Common myeloid progenitor, CD34-positive (primary cell): ENCODE data around the gene ACVR1B.
A peak's percentile ranks its signal among the peaks of the same experiment; 100 is the strongest.

ENCODE experiments used
- CTCF ChIA-PET: fragments of 350-600 bp; sonication (Branson Sonifier 250); formaldehyde crosslinking; loops from one replicate; lab custom pipeline; 2021; ENCODE audit warnings: antibody characterized with exemption; lab: Charles Lee
- POLR2A ChIA-PET: fragments of 350-600 bp; sonication (Branson Sonifier 250); formaldehyde crosslinking; loops from one replicate; lab custom pipeline; 2021; ENCODE audit warnings: antibody characterized with exemption; lab: Charles Lee
- DNase-seq, 3 donors: peaks; one replicate each; pipeline versions ENCODE4 v3.0.0 to v3.0.0-alpha.2; 2013
- H3K27ac ChIP-seq, 2 experiments: 1 replicate in 1 of 2; 2 replicates in 1 of 2; pipeline ENCODE4 v1.7.0; 2013; ENCODE audit warnings: inconsistent platforms in 2 of 2, low read length in 2 of 2, mild to moderate bottlenecking in 2 of 2, low read depth in 1 of 2, moderate library complexity in 1 of 2; ENCODE audit not compliant: severe bottlenecking in 2 of 2, insufficient read depth in 1 of 2, poor library complexity in 1 of 2
- H3K27me3 ChIP-seq, 5 experiments: replicated peaks in 2 of 5; 1 replicate in 3 of 5; 2 replicates in 2 of 5; pipeline versions ENCODE4 v1.6.1 to v1.7.0; 2013; ENCODE audit warnings: low read length in 4 of 5, mild to moderate bottlenecking in 2 of 5, moderate library complexity in 2 of 5, inconsistent platforms in 1 of 5; ENCODE audit not compliant: insufficient read depth in 5 of 5, control insufficient read depth in 4 of 5
- H3K36me3 ChIP-seq, 4 experiments: 1 replicate in 2 of 4; 2 replicates in 2 of 4; pipeline versions ENCODE4 v1.6.1 to v1.7.0; 2013; ENCODE audit warnings: low read length in 3 of 4, control low read depth in 1 of 4, mild to moderate bottlenecking in 1 of 4; ENCODE audit not compliant: control insufficient read depth in 4 of 4, insufficient read depth in 4 of 4
- H3K4me1 ChIP-seq, 4 experiments: 1 replicate in 3 of 4; 2 replicates in 1 of 4; pipeline versions ENCODE4 v1.6.1 to v1.7.1; 2013; ENCODE audit warnings: low read length in 3 of 4, mild to moderate bottlenecking in 3 of 4, control low read depth in 1 of 4, inconsistent platforms in 1 of 4, moderate library complexity in 1 of 4; ENCODE audit not compliant: control insufficient read depth in 4 of 4, insufficient read depth in 4 of 4; ENCODE audit errors: control extremely low read depth in 1 of 4
- H3K4me3 ChIP-seq, 7 experiments: 1 replicate in 4 of 7; 2 replicates in 3 of 7; pipeline versions ENCODE4 v1.5.1 to v1.7.0; 2013; ENCODE audit warnings: mild to moderate bottlenecking in 7 of 7, low read length in 6 of 7, moderate library complexity in 6 of 7, inconsistent platforms in 2 of 7, low read depth in 2 of 7, control low read depth in 1 of 7; ENCODE audit not compliant: insufficient read depth in 4 of 7, control insufficient read depth in 1 of 7; ENCODE audit errors: extremely low read depth in 1 of 7
- H3K9me3 ChIP-seq, 5 experiments: 1 replicate in 4 of 5; 2 replicates in 1 of 5; pipeline versions ENCODE4 v1.6.1 to v1.7.1; 2013; ENCODE audit warnings: low read length in 4 of 5, mild to moderate bottlenecking in 2 of 5, inconsistent platforms in 1 of 5, low read depth in 1 of 5, moderate library complexity in 1 of 5; ENCODE audit not compliant: control insufficient read depth in 4 of 5, insufficient read depth in 2 of 5; ENCODE audit errors: control extremely low read depth in 1 of 5
- WGBS: methylation state at CpG from one replicate; pipeline ENCODE4 v1.1.5; 2013; ENCODE audit not compliant: insufficient coverage; 5-methylcytosine and 5-hydroxymethylcytosine counted together

Gene ACVR1B

DNA sequence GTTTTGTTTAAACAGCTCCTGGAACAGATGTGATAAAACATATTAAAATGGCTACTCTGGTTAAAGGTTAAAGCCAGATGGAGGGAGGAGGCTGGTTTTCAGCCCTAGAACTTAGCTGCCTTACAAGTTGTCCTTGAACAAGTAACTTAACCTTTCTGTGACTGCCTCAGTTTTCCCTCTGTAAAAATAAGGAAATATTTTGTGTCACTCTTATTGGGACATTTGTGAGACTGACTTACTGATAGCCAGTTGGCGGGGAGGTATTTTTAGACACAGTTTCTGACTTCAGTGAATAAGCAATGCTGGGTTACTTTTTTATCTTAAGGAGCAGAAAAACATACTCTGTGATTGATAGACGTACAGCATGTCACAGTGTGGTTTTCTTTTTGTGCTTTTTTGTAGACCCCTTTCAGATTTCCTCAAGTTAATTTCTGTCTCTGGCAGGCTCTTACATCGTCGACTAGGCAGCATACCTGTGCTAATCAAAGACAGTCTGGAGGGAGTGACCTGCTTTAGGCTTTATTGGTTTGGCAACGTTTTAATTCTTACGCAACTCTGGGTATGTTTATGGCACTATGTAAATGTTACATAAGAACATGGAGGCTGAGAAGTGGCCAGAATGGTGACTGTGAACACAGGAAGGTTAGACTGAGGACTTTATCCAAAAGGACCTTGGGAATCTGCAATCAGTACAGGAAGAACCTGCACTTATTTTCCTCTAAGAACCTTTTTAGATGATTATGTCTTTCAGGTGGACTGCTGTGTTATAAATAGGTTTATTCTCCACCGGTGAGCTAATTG lies 3.3 kb downstream of the ACVR1B start:
- Histone ChIP-seq H3K9me3 (peaks cover 0 to 2% (median 0%) of the 10 kb centered on the region in 5 experiments), H3K4me1 (peaks cover 19 to 50% (median 36%) of the 10 kb centered on the region in 4 experiments), H3K27me3 (peaks cover 0 to 3% (median 2%) of the 10 kb centered on the region in 5 experiments), H3K4me3 (peak overlapping the region in 1 of 7 experiments; percentile 26), H3K36me3 (peaks cover 0 to 5% (median 1%) of the 10 kb centered on the region in 4 experiments), H3K27ac (no peak overlapping the region)
- whole genome bisulfite sequencing, result 21% methylated on average over 7 of the region's 7 CpGs
- DNase-seq, result peak in 2 of 3 donors; percentile 45 to 63
- ChIA-PET POLR2A (interaction anchor here (1.2 kb wide), 1 partner anchor 68 kb away, joined by 4 read pairs; no protein-coding TSS in a partner anchor), CTCF (interaction anchor here (0.7 to 1.3 kb wide), 5 partner anchors 8 to 71 kb away, joined by 3 to 5 read pairs (median 3); no protein-coding TSS in a partner anchor)

GRCh38 chr12:51955702-51956101 lies 4.2 kb downstream of the ACVR1B start:
- peaks cover 19 to 50% (median 36%) of the 10 kb centered on the region in 4 experiments for H3K4me1 ChIP-seq
- CTCF ChIA-PET, result interaction anchor here (0.6 to 1.3 kb wide), 4 partner anchors 9 to 41 kb away, joined by 3 to 5 read pairs (median 4); no protein-coding TSS in a partner anchor
- no peak overlapping the region for H3K27ac ChIP-seq
- DNase-seq, result no peak
- peaks cover 0 to 5% (median 1%) of the 10 kb centered on the region in 4 experiments for H3K36me3 ChIP-seq
- POLR2A ChIA-PET, result interaction anchor here (1.2 kb wide), 1 partner anchor 68 kb away, joined by 4 read pairs; no protein-coding TSS in a partner anchor
- no peaks in the 10 kb centered on the region for H3K9me3 ChIP-seq
- no peak overlapping the region for H3K4me3 ChIP-seq
- H3K27me3 ChIP-seq, result no peaks in the 10 kb centered on the region
- 100% methylated on average over 1 of the region's 1 CpG for WGBS

DNA sequence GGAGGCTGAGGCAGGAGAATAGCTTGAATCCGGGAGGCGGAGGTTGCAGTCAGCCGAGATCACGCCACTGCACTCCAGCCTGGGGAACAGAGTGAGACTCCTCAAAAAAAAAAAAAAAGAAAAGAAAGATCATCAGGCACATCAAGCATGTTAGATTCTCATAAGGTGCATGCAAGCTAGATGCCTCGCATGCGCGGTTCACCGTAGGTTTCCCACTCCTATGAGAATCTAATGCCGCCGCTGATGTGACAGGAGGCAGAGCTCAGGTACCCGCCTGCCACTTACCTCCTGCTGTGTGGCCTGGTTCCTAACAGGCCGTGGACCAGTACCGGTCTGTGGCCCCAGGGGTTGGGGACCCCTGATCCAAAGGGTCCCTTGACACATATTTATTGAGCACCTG lies 7.0 kb downstream of the ACVR1B start:
- Histone ChIP-seq H3K4me1 (peaks cover 26 to 51% (median 34%) of the 10 kb centered on the region in 4 experiments), H3K27ac (no peak overlapping the region), H3K27me3 (no peaks in the 10 kb centered on the region), H3K36me3 (peaks cover 0 to 5% (median 2%) of the 10 kb centered on the region in 4 experiments), H3K4me3 (no peak overlapping the region), H3K9me3 (no peaks in the 10 kb centered on the region)
- POLR2A ChIA-PET, result no interaction called here
- 96% methylated on average over 13 of the region's 13 CpGs for whole genome bisulfite sequencing
- DNase-seq, result no peak
- CTCF ChIA-PET, result interaction anchor here (4.4 kb wide), 1 partner anchor 12 kb away, joined by 25 read pairs; no protein-coding TSS in a partner anchor

DNA sequence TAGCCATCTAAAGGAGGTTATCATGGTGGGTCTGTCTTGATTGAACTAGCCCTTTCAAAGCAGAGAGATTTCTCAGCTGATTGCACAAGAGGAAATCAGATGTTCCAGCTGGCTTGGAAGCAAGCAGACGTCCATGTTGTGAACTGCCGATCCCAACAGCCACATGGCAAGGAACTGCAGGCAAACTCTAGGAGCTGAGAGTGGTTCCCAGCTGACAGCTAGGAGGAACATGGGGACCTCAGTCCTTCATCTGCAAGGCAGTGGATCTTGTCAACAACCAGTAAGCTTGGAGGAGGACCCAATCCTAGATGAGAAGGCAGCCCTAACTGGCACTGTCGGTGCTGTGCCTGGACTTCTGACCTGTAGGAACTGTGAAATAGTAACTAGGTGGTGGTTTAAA lies 7.7 kb downstream of the ACVR1B start:
- POLR2A ChIA-PET, result no interaction called here
- no peak for DNase-seq
- Histone ChIP-seq H3K27ac (no peak overlapping the region), H3K9me3 (no peaks in the 10 kb centered on the region), H3K4me1 (peaks cover 23 to 45% (median 28%) of the 10 kb centered on the region in 4 experiments), H3K4me3 (no peak overlapping the region), H3K36me3 (peaks cover 0 to 5% (median 3%) of the 10 kb centered on the region in 4 experiments), H3K27me3 (no peaks in the 10 kb centered on the region)
- 71% methylated on average over 3 of the region's 3 CpGs for WGBS
- CTCF ChIA-PET, result interaction anchor here (4.4 kb wide), 1 partner anchor 12 kb away, joined by 25 read pairs; no protein-coding TSS in a partner anchor

GRCh38 chr12:51959921-51960320 lies 8.4 kb downstream of the ACVR1B start:
- DNase-seq, result no peak
- ChIA-PET POLR2A (no interaction called here), CTCF (interaction anchor here (4.4 kb wide), 1 partner anchor 11 kb away, joined by 25 read pairs; no protein-coding TSS in a partner anchor)
- peaks cover 18 to 38% (median 21%) of the 10 kb centered on the region in 4 experiments for H3K4me1 ChIP-seq
- H3K4me3 ChIP-seq, result no peak overlapping the region
- H3K36me3 ChIP-seq, result peaks cover 0 to 5% (median 3%) of the 10 kb centered on the region in 4 experiments
- no peaks in the 10 kb centered on the region for H3K9me3 ChIP-seq
- H3K27ac ChIP-seq, result no peak overlapping the region
- WGBS, result 96% methylated on average over 4 of the region's 4 CpGs
- no peaks in the 10 kb centered on the region for H3K27me3 ChIP-seq

- CTCF ChIA-PET, result interaction anchor here (0.7 to 4.4 kb wide), 4 partner anchors 11 to 59 kb away, joined by 3 to 25 read pairs (median 4); no protein-coding TSS in a partner anchor
- H3K4me3 ChIP-seq, result no peak overlapping the region
- no peak for DNase-seq
- H3K27ac ChIP-seq, result no peak overlapping the region
- H3K27me3 ChIP-seq, result no peaks in the 10 kb centered on the region
- peaks cover 14 to 32% (median 17%) of the 10 kb centered on the region in 4 experiments for H3K4me1 ChIP-seq
- peaks cover 0 to 5% (median 3%) of the 10 kb centered on the region in 4 experiments for H3K36me3 ChIP-seq
- POLR2A ChIA-PET, result no interaction called here
- H3K9me3 ChIP-seq, result no peaks in the 10 kb centered on the region
- 100% methylated on average over 1 of the region's 1 CpG for WGBS
These were observed 9.0 kb downstream of the ACVR1B start for GRCh38 chr12:51960488-51960887.
